Fibroblast of skin of left biceps (primary cell): ENCODE results near the gene EVI5L.

Experiments used
- DNase-seq, 2 experiments: peaks; one replicate each; pipeline ENCODE4 v3.0.0-alpha.2; 2013; ENCODE audit warnings: low read depth in 2 of 2

Gene EVI5L

GRCh38 chr19:7894612-7895309, 64.7 kb downstream of the EVI5L start:
- DNase-seq: no peak

GRCh38 chr19:7895565-7895964, 65.5 kb downstream of the EVI5L start:
- DNase-seq: no peak

GRCh38 chr19:7897292-7897691, 67.3 kb downstream of the EVI5L start:
- DNase-seq: no peak

GRCh38 chr19:7898967-7899366, 68.9 kb downstream of the EVI5L start:
- no peak for DNase-seq

- no peak for DNase-seq
Observed at GRCh38 chr19:7899751-7900378, 69.8 kb downstream of the EVI5L start.

GRCh38 chr19:7900401-7900870, 70.4 kb downstream of the EVI5L start:
- DNase-seq: no peak

- DNase-seq: no peak
Observed at GRCh38 chr19:7900931-7901330, 70.9 kb downstream of the EVI5L start.

- DNase-seq: no peak
Observed at GRCh38 chr19:7901337-7901736, 71.3 kb downstream of the EVI5L start.

- DNase-seq: no peak
Observed at GRCh38 chr19:7902796-7903243, 72.8 kb downstream of the EVI5L start.

- peak; percentile 97 to 98 for DNase-seq
Observed at GRCh38 chr19:7903244-7904073, 73.4 kb downstream of the EVI5L start, which contains the start of gene MAP2K7. Gene MAP2K7 (plus strand): TSS chr19:7903877. CDS start chr19:7903945, 68 bp downstream.

- DNase-seq: no peak
Observed at GRCh38 chr19:7904074-7905020, 74.3 kb downstream of the EVI5L start.

- no peak for DNase-seq
Observed at GRCh38 chr19:7905268-7905667, 75.2 kb downstream of the EVI5L start.

GRCh38 chr19:7905859-7906258, 75.8 kb downstream of the EVI5L start:
- no peak for DNase-seq

- DNase-seq: no peak
Observed at GRCh38 chr19:7907122-7907521, 77.1 kb downstream of the EVI5L start.

- no peak for DNase-seq
Observed at GRCh38 chr19:7907544-7907943, 77.5 kb downstream of the EVI5L start.

GRCh38 chr19:7908078-7908699, 78.2 kb downstream of the EVI5L start:
- no peak for DNase-seq

- DNase-seq: no peak
Observed at GRCh38 chr19:7908742-7909461, 78.9 kb downstream of the EVI5L start.

- no peak for DNase-seq
Observed at GRCh38 chr19:7909471-7910067, 79.6 kb downstream of the EVI5L start.

GRCh38 chr19:7910321-7911161, 80.5 kb downstream of the EVI5L start:
- no peak for DNase-seq
